GM10847 (cell line): Measurements from ENCODE around the gene INPP5A.

Source experiments
- POLR2A ChIP-seq: IDR thresholded peaks from 2 replicates; pipeline ENCODE4 v1.6.1; 2011; ENCODE audit not compliant: insufficient read length; ENCODE audit errors: extremely low read depth

Gene INPP5A

DNA sequence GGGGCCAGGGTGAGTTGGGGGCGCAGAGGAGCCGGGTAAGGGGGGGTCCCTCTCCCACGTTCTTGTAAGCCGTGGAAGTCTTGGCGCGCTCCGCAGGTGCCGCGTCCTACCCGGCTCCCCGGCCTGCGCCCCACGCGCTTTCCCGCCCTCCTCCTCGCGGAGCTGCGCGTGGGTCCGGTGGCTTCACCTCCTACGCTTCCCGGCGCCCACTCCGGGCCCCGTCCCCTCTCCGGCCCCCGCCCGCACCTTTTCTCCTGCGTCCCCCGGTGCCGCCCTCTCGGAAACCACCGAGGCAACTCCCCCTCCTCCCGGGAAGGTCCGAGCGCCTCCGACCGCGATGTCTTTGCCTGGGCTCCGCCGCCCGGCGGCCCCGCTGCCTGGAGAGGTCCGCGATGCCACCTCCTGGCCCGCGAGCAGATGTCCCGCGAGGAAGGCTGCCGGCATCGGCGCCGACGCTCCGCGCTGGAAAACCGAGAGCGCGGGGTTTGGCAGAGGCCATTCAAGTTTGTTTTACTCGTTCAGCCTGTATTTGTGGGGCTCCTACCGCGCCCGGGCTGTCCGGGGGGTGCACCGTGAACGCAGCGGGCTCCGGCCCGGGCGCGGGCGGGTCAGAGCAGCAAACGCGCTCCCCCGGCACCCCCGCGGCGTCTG, 250.7 kb downstream of the INPP5A start:
- TF ChIP-seq POLR2A = no peak

- TF ChIP-seq POLR2A = no peak
Measured at GRCh38 chr10:132788831-132789219, 251.2 kb downstream of the INPP5A start.

DNA sequence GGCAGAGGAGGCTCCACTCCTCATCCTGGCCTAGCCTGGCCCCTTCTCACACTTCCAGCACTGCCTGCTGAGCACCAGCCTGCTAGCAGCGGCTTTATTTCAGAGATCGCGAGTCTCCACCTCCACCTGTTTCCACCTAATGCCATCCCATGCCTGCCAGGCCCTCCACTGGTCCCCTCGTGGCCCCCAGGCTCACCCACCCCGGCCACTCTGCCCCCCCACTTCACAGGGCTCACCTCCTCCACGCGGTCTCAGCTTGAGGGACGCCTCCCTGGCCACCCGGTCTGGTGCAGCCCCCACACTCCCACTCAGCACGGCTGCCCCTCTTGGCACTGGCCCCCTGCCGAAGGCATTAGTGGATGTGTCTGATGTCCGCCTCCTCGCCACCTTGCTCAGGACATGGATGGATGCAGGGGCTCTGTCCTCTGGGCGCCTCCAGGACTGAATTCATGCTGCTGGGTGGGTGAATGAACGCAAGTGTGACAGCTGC, 252.1 kb downstream of the INPP5A start:
- no peak for TF ChIP-seq POLR2A

GRCh38 chr10:132790470-132790869, 252.9 kb downstream of the INPP5A start:
- no peak for TF ChIP-seq POLR2A

- TF ChIP-seq POLR2A = no peak
Measured at GRCh38 chr10:132790934-132791829, 253.6 kb downstream of the INPP5A start.

DNA sequence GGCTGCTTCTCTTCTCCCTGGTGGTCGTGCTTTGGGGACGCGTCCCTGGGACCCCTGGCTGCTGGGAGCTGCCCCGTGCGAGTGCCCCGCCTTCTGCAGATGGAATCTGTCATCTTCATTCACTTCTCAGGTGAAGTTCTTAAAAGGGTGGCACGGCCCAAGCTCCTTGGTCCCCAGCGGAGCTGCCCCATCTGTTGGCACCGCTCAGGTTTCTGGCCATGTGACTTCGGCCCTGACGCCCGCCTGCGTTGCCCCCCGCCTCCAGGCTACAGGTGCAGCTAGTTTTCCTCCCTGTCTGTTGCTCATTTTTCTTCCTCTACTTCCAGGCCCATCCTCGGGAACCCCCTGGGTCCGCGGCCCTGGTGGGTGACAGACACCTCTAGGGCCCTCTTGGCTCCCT, 255.2 kb downstream of the INPP5A start:
- TF ChIP-seq POLR2A = no peak

DNA sequence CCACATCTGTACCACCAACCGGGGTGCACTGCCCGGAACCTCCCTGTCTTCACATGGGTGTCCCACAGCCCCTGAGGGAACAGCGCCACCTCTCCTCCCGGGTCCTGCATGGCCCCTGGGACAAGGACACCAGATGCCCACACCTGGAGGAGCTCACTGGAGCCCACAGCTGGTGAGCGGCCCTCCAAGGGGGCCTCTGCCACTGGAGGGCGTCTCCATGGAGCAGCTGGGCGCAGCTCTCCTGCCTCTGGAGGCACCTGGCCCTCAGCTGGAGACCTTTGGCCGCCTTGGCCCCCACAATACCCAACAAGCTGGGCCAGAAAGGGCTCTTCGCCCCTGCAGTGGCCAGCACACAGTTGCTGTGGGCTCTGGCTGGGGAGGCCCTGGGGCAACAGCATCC, 255.6 kb downstream of the INPP5A start:
- TF ChIP-seq POLR2A = no peak

- TF ChIP-seq POLR2A = no peak
Measured at GRCh38 chr10:132793871-132794849, 256.6 kb downstream of the INPP5A start.

DNA sequence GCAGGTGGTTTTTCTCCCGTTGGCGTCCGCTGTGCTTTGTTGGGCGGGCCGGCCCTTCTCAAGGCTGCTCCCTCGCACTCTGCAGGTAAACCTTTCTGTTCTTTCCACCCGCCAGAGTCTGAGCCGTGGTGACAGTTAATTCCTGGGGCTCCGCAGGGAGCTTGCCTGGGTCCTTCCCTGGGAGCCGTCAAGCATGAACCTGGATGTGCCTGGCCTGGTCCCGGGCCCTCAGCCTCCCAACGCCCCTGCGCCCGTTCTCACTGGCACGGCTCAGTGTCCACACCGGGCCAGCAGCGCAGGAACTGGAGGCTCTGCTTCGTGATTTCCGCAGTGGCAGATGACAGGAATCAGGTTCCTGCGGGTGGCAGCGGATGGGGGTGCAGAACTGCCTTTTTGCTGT, 259.3 kb downstream of the INPP5A start:
- TF ChIP-seq POLR2A = no peak

GRCh38 chr10:132798403-132798802, 260.8 kb downstream of the INPP5A start:
- TF ChIP-seq POLR2A = no peak

DNA sequence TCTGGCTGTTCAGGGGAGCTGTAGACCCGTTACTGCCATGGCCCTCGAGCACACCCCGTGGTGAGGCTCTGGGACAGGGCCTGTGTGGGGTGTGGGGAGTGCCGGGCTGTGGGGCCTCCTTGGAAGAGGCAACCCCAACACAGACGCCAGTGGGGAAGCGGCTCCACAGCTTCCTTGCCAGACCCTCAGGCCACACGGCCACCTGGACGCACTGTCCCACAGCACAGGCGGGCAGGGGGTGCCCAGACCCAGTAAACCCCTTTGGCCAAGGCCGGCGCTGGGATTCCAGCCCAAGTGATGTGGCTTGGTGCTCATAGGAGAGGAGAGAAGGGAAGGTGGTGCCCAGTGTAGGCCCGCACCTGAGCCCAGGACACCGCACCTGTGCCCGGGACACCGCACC, 261.3 kb downstream of the INPP5A start:
- TF ChIP-seq POLR2A = no peak

- no peak for TF ChIP-seq POLR2A
Measured at GRCh38 chr10:132799865-132800264, 262.3 kb downstream of the INPP5A start.

- no peak for TF ChIP-seq POLR2A
Measured at GRCh38 chr10:132802048-132802447, 264.5 kb downstream of the INPP5A start.

GRCh38 chr10:132802694-132803320, 265.2 kb downstream of the INPP5A start:
- TF ChIP-seq POLR2A = no peak
